ENCODE data around the gene FOSB. TPM values are rescaled to one million over a fixed set of nuclear protein-coding genes. Genes with fewer than 3 reads are reported as not detected.

The FOSB gene
- total RNA-seq (2014; rRNA removed; shearing (Covaris generic)) (11.9 and 16.1 TPM in 2 replicates), polyA plus RNA-seq (2016; fragmentation: Nextera tagmentation; extraction: Ambion mirVana) (4.8 and 8.3 TPM in 2 replicates)

GRCh38 chr19:45467456-45468158 lies at the start of gene FOSB:
TSS of gene FOSB (plus strand) at chr19:45467996. CDS start at chr19:45468587, 591 bp downstream.
- peak; percentile 100 for DNase-seq
- in situ Hi-C loops (cut with MboI): no loop called here
- H3K4me2 ChIP-seq (ENCODE audit: unreplicated experiment): peak within 1 kb of the TSS; percentile 100
- no peak for TF ChIP-seq EZH2 (IDR thresholded peaks at IDR 0.05; ENCODE audit: insufficient read depth, poor library complexity, severe bottlenecking)
- no peak for TF ChIP-seq EZH2phosphoT487 (IDR thresholded peaks at IDR 0.05; ENCODE audit: insufficient read depth, low read depth)
- peak within 1 kb of the TSS; percentile 96 for H3K4me3 ChIP-seq
- peaks cover 10% of the 10 kb centered on the region; the same call in 1 of the 2 replicates for H3K4me1 ChIP-seq (ENCODE audit: insufficient read depth)
- no peaks in the 10 kb centered on the region for H3K9me3 ChIP-seq (ENCODE audit: low read depth)
- H3K9ac ChIP-seq: peak within 1 kb of the TSS; percentile 100
- H3K27ac ChIP-seq: peak within 1 kb of the TSS; percentile 100
- H3K9me2 ChIP-seq (ENCODE audit: insufficient read depth): no peaks in the 10 kb centered on the region
- H3K79me2 ChIP-seq (ENCODE audit: insufficient read depth): peaks cover 27% of the 10 kb centered on the region
- H2AFZ ChIP-seq: peak within 1 kb of the TSS; percentile 90
- no peaks in the 10 kb centered on the region for H3K27me3 ChIP-seq (replicated peaks; ENCODE audit: insufficient read depth)
- H3K36me3 ChIP-seq (ENCODE audit: low read depth): no peaks in the 10 kb centered on the region
- WGBS, 2 experiments (ENCODE audit: low coverage in 1 of 2, low lambda C conversion rate in 2 of 2, missing lambda C conversion rate in 2 of 2): 1% methylated on average over 45 to 51 of the region's 56 CpGs
- H3F3A ChIP-seq (ENCODE audit: insufficient read depth): no peaks in the 10 kb centered on the region; the same call in 1 of the 2 replicates
- H4K20me1 ChIP-seq (ENCODE audit: insufficient read depth): no peaks in the 10 kb centered on the region

- Histone ChIP-seq H3K36me3 (ENCODE audit: low read depth) (peaks cover 19% of the 10 kb centered on the region; the same call in 1 of the 2 replicates), H4K20me1 (ENCODE audit: insufficient read depth) (no peaks in the 10 kb centered on the region), H3K27me3 (replicated peaks; ENCODE audit: insufficient read depth) (no peaks in the 10 kb centered on the region), H3K79me2 (ENCODE audit: insufficient read depth) (peaks cover 21% of the 10 kb centered on the region), H3K4me3 (no peak overlapping the region), H3K9me3 (ENCODE audit: low read depth) (no peaks in the 10 kb centered on the region), H3K9ac (no peak overlapping the region), H2AFZ (no peak overlapping the region), H3K9me2 (ENCODE audit: insufficient read depth) (no peaks in the 10 kb centered on the region), H3F3A (ENCODE audit: insufficient read depth) (no peaks in the 10 kb centered on the region), H3K4me1 (ENCODE audit: insufficient read depth) (peaks cover 16% of the 10 kb centered on the region), H3K27ac (no peak overlapping the region), H3K4me2 (ENCODE audit: unreplicated experiment) (no peak overlapping the region)
- TF ChIP-seq EZH2phosphoT487 (IDR thresholded peaks at IDR 0.05; ENCODE audit: insufficient read depth, low read depth): no peak
- TF ChIP-seq EZH2 (IDR thresholded peaks at IDR 0.05; ENCODE audit: insufficient read depth, poor library complexity, severe bottlenecking): no peak
- 85 to 87% methylated on average over 9 of the region's 9 CpGs for WGBS, 2 experiments (ENCODE audit: low coverage in 1 of 2, low lambda C conversion rate in 2 of 2, missing lambda C conversion rate in 2 of 2)
- DNase-seq: no peak
- in situ Hi-C loops (cut with MboI): no loop called here
These were observed 49.0 kb upstream of the FOSB start for GRCh38 chr19:45418802-45419201.

- H3K4me2 ChIP-seq (ENCODE audit: unreplicated experiment): no peak overlapping the region
- H3K9me2 ChIP-seq (ENCODE audit: insufficient read depth): no peaks in the 10 kb centered on the region
- in situ Hi-C loops (cut with MboI): no loop called here
These were observed 48.4 kb upstream of the FOSB start for GRCh38 chr19:45419396-45419795.

GRCh38 chr19:45419895-45420294 lies 47.9 kb upstream of the FOSB start:
- H3K4me1 ChIP-seq (ENCODE audit: insufficient read depth): peaks cover 25% of the 10 kb centered on the region
- H3K27ac ChIP-seq: no peak overlapping the region
- no peak overlapping the region for H3K4me2 ChIP-seq (ENCODE audit: unreplicated experiment)
- H3K9me3 ChIP-seq (ENCODE audit: low read depth): no peaks in the 10 kb centered on the region
- in situ Hi-C loops (cut with MboI): no loop called here
- H3F3A ChIP-seq (ENCODE audit: insufficient read depth): peaks cover 5% of the 10 kb centered on the region
- DNase-seq: no peak
- H4K20me1 ChIP-seq (ENCODE audit: insufficient read depth): no peaks in the 10 kb centered on the region
- WGBS, 2 experiments (ENCODE audit: low coverage in 1 of 2, low lambda C conversion rate in 2 of 2, missing lambda C conversion rate in 2 of 2): 60% methylated on average over 1 to 3 of the region's 3 CpGs
- H3K9me2 ChIP-seq (ENCODE audit: insufficient read depth): no peaks in the 10 kb centered on the region
- no peak overlapping the region for H3K4me3 ChIP-seq
- H3K79me2 ChIP-seq (ENCODE audit: insufficient read depth): peaks cover 21% of the 10 kb centered on the region
- H3K9ac ChIP-seq: no peak overlapping the region
- peaks cover 15% of the 10 kb centered on the region; the same call in 1 of the 2 replicates for H3K36me3 ChIP-seq (ENCODE audit: low read depth)
- no peaks in the 10 kb centered on the region for H3K27me3 ChIP-seq (replicated peaks; ENCODE audit: insufficient read depth)
- no peak overlapping the region for H2AFZ ChIP-seq
- TF ChIP-seq EZH2 (IDR thresholded peaks at IDR 0.05; ENCODE audit: insufficient read depth, poor library complexity, severe bottlenecking) (no peak), EZH2phosphoT487 (IDR thresholded peaks at IDR 0.05; ENCODE audit: insufficient read depth, low read depth) (no peak)

More at GRCh38 chr19:45419396-45419795, 48.4 kb upstream of the FOSB start:
- Histone ChIP-seq H3K9ac (no peak overlapping the region), H3K79me2 (ENCODE audit: insufficient read depth) (peaks cover 21% of the 10 kb centered on the region), H3K4me3 (no peak overlapping the region), H3K4me1 (ENCODE audit: insufficient read depth) (peaks cover 20% of the 10 kb centered on the region), H3K9me3 (ENCODE audit: low read depth) (no peaks in the 10 kb centered on the region), H2AFZ (no peak overlapping the region), H3K27me3 (replicated peaks; ENCODE audit: insufficient read depth) (no peaks in the 10 kb centered on the region), H3F3A (ENCODE audit: insufficient read depth) (0 out of 2 replicates have a peak, but pooled peaks cover under 1% of the 10 kb centered on the region), H3K36me3 (ENCODE audit: low read depth) (peaks cover 15% of the 10 kb centered on the region; the same call in 1 of the 2 replicates), H4K20me1 (ENCODE audit: insufficient read depth) (no peaks in the 10 kb centered on the region), H3K27ac (no peak overlapping the region)
- WGBS, 2 experiments (ENCODE audit: low coverage in 1 of 2, low lambda C conversion rate in 2 of 2, missing lambda C conversion rate in 2 of 2): 31 to 42% methylated on average over 4 of the region's 4 CpGs
- no peak for DNase-seq
- no peak for TF ChIP-seq EZH2 (IDR thresholded peaks at IDR 0.05; ENCODE audit: insufficient read depth, poor library complexity, severe bottlenecking)
- no peak for TF ChIP-seq EZH2phosphoT487 (IDR thresholded peaks at IDR 0.05; ENCODE audit: insufficient read depth, low read depth)
